Adrenal gland (tissue), 12 donors: ENCODE measurements around the gene FGF12. TPM values are rescaled to one million over a fixed set of nuclear protein-coding genes. Genes with fewer than 3 reads are reported as not detected.

Source experiments
- DNase-seq, 7 donors: peaks; one replicate each; pipeline ENCODE4 v3.0.0-alpha.2; 2019 to 2020
- H3K27ac ChIP-seq, 5 donors: fragments of 200-600 bp; sonication (generic) in 4 of 5; 1 replicate in 3 of 5; 2 replicates in 2 of 5; pipeline versions ENCODE4 v1.5.1 to v1.8.0; 2016 to 2020; ENCODE audit warnings: mild to moderate bottlenecking in 1 of 5
- H3K27me3 ChIP-seq: fragments of 200-600 bp; 2 replicates; pipeline ENCODE4 v1.8.0; 2021
- H3K36me3 ChIP-seq, 2 donors: fragments of 200-600 bp; replicated peaks in 1 of 2; 1 replicate in 1 of 2; 2 replicates in 1 of 2; pipeline versions ENCODE4 v1.5.1 to v1.8.0; 2018 to 2022
- H3K4me1 ChIP-seq, 2 donors: fragments of 200-600 bp; replicated peaks in 1 of 2; 1 replicate in 1 of 2; 2 replicates in 1 of 2; pipeline versions ENCODE4 v1.5.1 to v1.8.0; 2018 to 2021
- H3K4me3 ChIP-seq, 4 donors: fragments of 200-600 bp; sonication (generic) in 3 of 4; one replicate each; pipeline ENCODE4 v1.5.1; 2016 to 2018
- H3K9me3 ChIP-seq, 3 donors: fragments of 200-600 bp; sonication (generic) in 1 of 3; replicated peaks in 1 of 3; 1 replicate in 2 of 3; 2 replicates in 1 of 3; pipeline versions ENCODE4 v1.5.1 to v1.8.0; 2016 to 2021
- CTCF ChIP-seq, 6 experiments: fragments of 450-650 bp in 4 of 6; fragments of 200-600 bp in 2 of 6; sonication (generic) in 1 of 6; IDR thresholded peaks; 1 replicate in 5 of 6; 2 replicates in 1 of 6; pipeline versions ENCODE4 v1.5.1 to v1.8.0; 2016 to 2021; ENCODE audit warnings: antibody characterized with exemption in 6 of 6, mild to moderate bottlenecking in 2 of 6, moderate library complexity in 1 of 6
- POLR2A ChIP-seq, 2 donors: fragments of 450-650 bp; IDR thresholded peaks; one replicate each; pipeline ENCODE4 v1.6.1; 2017; ENCODE audit warnings: antibody characterized with exemption in 2 of 2, mild to moderate bottlenecking in 2 of 2, moderate library complexity in 1 of 2
- WGBS, 4 donors: extraction: QIAGEN DNeasy Blood & Tissue Kit in 2 of 4; methylation state at CpG; one replicate each; pipeline versions ENCODE4 v1.1.5 to v1.1.7; 2013 to 2017; 5-methylcytosine and 5-hydroxymethylcytosine counted together
- intact Hi-C, 2 donors: fragments of 100-400 bp; cut with DNase I; formaldehyde crosslinking; loops; one replicate each; pipeline versions ENCODE4 v1.14.1 to v1.15.0; 2022 to 2023
- polyA plus RNA-seq, 3 donors: library from polyadenylated mRNA; stranded (reverse); fragments of 200-250 nt in 2 of 3; fragments of 350-450 nt in 1 of 3; fragmentation: Illumina TruSeq in 1 of 3; extraction: RNeasy Lipid Tissue Mini Kit (QIAGEN cat#74804) in 1 of 3; gene quantifications; one replicate each; pipeline ENCODE4 v1.2.3, GENCODE V29; 2013 to 2014
- total RNA-seq, 9 donors: library from RNA; depleted of rRNA in 4 of 9; stranded (reverse); fragments of >200 nt in 4 of 9; fragments of 120-200 nt in 1 of 9; fragmentation: NEBNext Ultra II Directional in 1 of 9; extraction: Animal tissue kit (Norgen Biotek cat#: 25700) in 1 of 9; gene quantifications; one replicate each; pipeline versions ENCODE4 v1.1.0 to v1.2.4, GENCODE V29; 2013 to 2023
- donor health status: healthy with polysubstance abuse.
- donor health status: Bipolar disorder and iron deficiency.
- donor health status: DM: yes; HTN: yes; CAD: no.
- donor health status: DM: no; HTN: no; CAD: no.
- donor health status: DM: no; HTN: no; CAD: no.
- donor health status: DM: yes; HTN: yes; CAD: no.

FGF12 gene
- total and polyA plus RNA-seq, 12 donors = 23.3 to 286 (median 81.3) TPM

- intact Hi-C loops = no loop called here
- DNase-seq = no peak
These were observed 559.1 kb downstream of the FGF12 start for GRCh38 chr3:192168202-192168601.

GRCh38 chr3:192165552-192165951 lies 561.8 kb downstream of the FGF12 start:
- Histone ChIP-seq H3K36me3 (no peaks in the 10 kb centered on the region), H3K4me1 (peaks cover 0 to 10% of the 10 kb centered on the region in 2 donors), H3K27ac (no peak overlapping the region), H3K27me3 (no peaks in the 10 kb centered on the region), H3K9me3 (no peaks in the 10 kb centered on the region), H3K4me3 (no peak overlapping the region)
- no peak for DNase-seq
- no peak for TF ChIP-seq CTCF (IDR thresholded peaks at IDR 0.05)
- no peak for TF ChIP-seq POLR2A (IDR thresholded peaks at IDR 0.05)
- WGBS, 4 donors = 59 to 89% (median 60%) methylated on average over 2 of the region's 2 CpGs
- intact Hi-C loops = no loop called here

More at GRCh38 chr3:192168202-192168601, 559.1 kb downstream of the FGF12 start:
- no peak for TF ChIP-seq POLR2A (IDR thresholded peaks at IDR 0.05)
- no peak for TF ChIP-seq CTCF (IDR thresholded peaks at IDR 0.05)
- H3K27ac ChIP-seq = no peak overlapping the region
- H3K9me3 ChIP-seq = no peaks in the 10 kb centered on the region
- no peaks in the 10 kb centered on the region for H3K27me3 ChIP-seq
- H3K36me3 ChIP-seq = no peaks in the 10 kb centered on the region
- peaks cover 6 to 10% of the 10 kb centered on the region in 2 donors for H3K4me1 ChIP-seq
- H3K4me3 ChIP-seq = no peak overlapping the region

GRCh38 chr3:192161661-192162060 lies 565.7 kb downstream of the FGF12 start:
- Histone ChIP-seq H3K36me3 (no peaks in the 10 kb centered on the region), H3K9me3 (no peaks in the 10 kb centered on the region), H3K27me3 (no peaks in the 10 kb centered on the region), H3K4me1 (peaks cover under 1 to 6% of the 10 kb centered on the region in 2 donors), H3K27ac (no peak overlapping the region), H3K4me3 (no peak overlapping the region)
- WGBS, 4 donors = 68 to 76% (median 73%) methylated on average over 1 of the region's 1 CpG
- TF ChIP-seq POLR2A (IDR thresholded peaks at IDR 0.05) = no peak
- no peak for TF ChIP-seq CTCF (IDR thresholded peaks at IDR 0.05)
- no peak for DNase-seq
- intact Hi-C loops = no loop called here

- H3K27me3 ChIP-seq = no peaks in the 10 kb centered on the region
- peak overlapping the region in 1 of 5 donors; percentile 31 for H3K27ac ChIP-seq
- DNase-seq = peak in 1 of 7 donors; percentile 23
- intact Hi-C loops = no loop called here
- TF ChIP-seq CTCF (IDR thresholded peaks at IDR 0.05) (no peak), POLR2A (IDR thresholded peaks at IDR 0.05) (no peak)
- no peak overlapping the region for H3K4me3 ChIP-seq
- H3K4me1 ChIP-seq = peaks cover 15 to 16% of the 10 kb centered on the region in 2 donors
- H3K36me3 ChIP-seq = no peaks in the 10 kb centered on the region
- no peaks in the 10 kb centered on the region for H3K9me3 ChIP-seq
- WGBS, 4 donors = 13 to 30% (median 24%) methylated on average over 1 of the region's 1 CpG
These were observed 571.0 kb downstream of the FGF12 start for GRCh38 chr3:192156382-192156781.
